Caco-2 (cell line): ENCODE measurements around the gene ARPC1B. TPM values are rescaled to one million over a fixed set of nuclear protein-coding genes. Genes with fewer than 3 reads are reported as not detected.

ENCODE experiments used
- BruUV-seq: library from RNA; stranded (reverse); fragments of 400-500 nt; replicated peaks from 2 replicates; lab custom pipeline; 2021; lab: Mats Ljungman, UMichigan
- CTCF ChIA-PET: fragments of 300-600 bp; sonication (Branson Sonifier 250); formaldehyde crosslinking; loops from one replicate; lab custom pipeline; 2022; ENCODE audit warnings: antibody characterized with exemption; lab: Charles Lee
- POLR2A ChIA-PET: fragments of 300-600 bp; sonication (Branson Sonifier 250); formaldehyde crosslinking; loops from one replicate; lab custom pipeline; 2022; ENCODE audit warnings: antibody characterized with exemption; lab: Charles Lee
- DNase-seq, 2 experiments: peaks; one replicate each; pipeline versions ENCODE4 v3.0.0 to v3.0.0-alpha.2; 2020 to 2022
- H3K27me3 ChIP-seq: replicated peaks from 2 replicates; pipeline ENCODE4 v1.6.0; 2011; ENCODE audit warnings: low read length; ENCODE audit not compliant: control insufficient read depth, insufficient read depth
- H3K36me3 ChIP-seq: 2 replicates; pipeline ENCODE4 v1.5.1; 2011; ENCODE audit warnings: low read length; ENCODE audit not compliant: control insufficient read depth, insufficient read depth
- H3K4me1 ChIP-seq: fragments of 250-450 bp; sonication (Bioruptor Pico); 2 replicates; pipeline ENCODE4 v1.5.1; 2020; ENCODE audit warnings: mild to moderate bottlenecking
- H3K4me3 ChIP-seq: 2 replicates; pipeline ENCODE4 v1.5.1; 2011; ENCODE audit warnings: low read depth, mild to moderate bottlenecking, control low read depth, low read length
- H3K9me3 ChIP-seq: fragments of 250-450 bp; sonication (Bioruptor Pico); 2 replicates; pipeline ENCODE4 v1.5.1; 2020; ENCODE audit warnings: mild to moderate bottlenecking, moderate library complexity
- H3K27ac Mint-ChIP-seq: one replicate; pipeline ENCODE4 v1.8.0; 2022; ENCODE audit warnings: mixed read lengths; ENCODE audit not compliant: unreplicated experiment
- H3K27me3 Mint-ChIP-seq: one replicate; pipeline ENCODE4 v1.8.0; 2022; ENCODE audit warnings: mixed read lengths; ENCODE audit not compliant: insufficient read depth, unreplicated experiment
- H3K36me3 Mint-ChIP-seq: one replicate; pipeline ENCODE4 v1.8.0; 2022; ENCODE audit warnings: mild to moderate bottlenecking, mixed read lengths; ENCODE audit not compliant: insufficient read depth, unreplicated experiment
- H3K4me1 Mint-ChIP-seq: one replicate; pipeline ENCODE4 v1.8.0; 2022; ENCODE audit warnings: low read depth, mixed read lengths; ENCODE audit not compliant: unreplicated experiment
- H3K4me3 Mint-ChIP-seq: one replicate; pipeline ENCODE4 v1.8.0; 2022; ENCODE audit warnings: mild to moderate bottlenecking, moderate library complexity, mixed read lengths; ENCODE audit not compliant: unreplicated experiment
- H3K9me3 Mint-ChIP-seq: one replicate; pipeline ENCODE4 v1.8.0; 2022; ENCODE audit warnings: mixed read lengths; ENCODE audit not compliant: unreplicated experiment
- intact Hi-C: fragments of 100-400 bp; cut with micrococcal nuclease; formaldehyde crosslinking; loops from one replicate; pipeline ENCODE4 v1.10.0; 2022; ENCODE audit not compliant: unreplicated experiment
- total RNA-seq: library from RNA; stranded (reverse); gene quantifications from 2 replicates; pipeline ENCODE4 v1.2.3, GENCODE V29; 2022
- TF ChIP-seq, protein P1 (sequence below), 2 experiments: fragments of 200-600 bp in 1 of 2; IDR thresholded peaks; 1 replicate in 1 of 2; 2 replicates in 1 of 2; pipeline versions ENCODE4 v1.5.1 to v1.8.0; 2011 to 2022; ENCODE audit warnings: antibody characterized with exemption in 1 of 2, control low read depth in 1 of 2, inconsistent platforms in 1 of 2, low read depth in 1 of 2, low read length in 1 of 2, mild to moderate bottlenecking in 1 of 2, moderate library complexity in 1 of 2; ENCODE audit not compliant: insufficient read depth in 1 of 2, severe bottlenecking in 1 of 2, unreplicated experiment in 1 of 2

ARPC1B gene
- total RNA-seq, 1 experiment from 2014 or later = 128 TPM

DNA sequence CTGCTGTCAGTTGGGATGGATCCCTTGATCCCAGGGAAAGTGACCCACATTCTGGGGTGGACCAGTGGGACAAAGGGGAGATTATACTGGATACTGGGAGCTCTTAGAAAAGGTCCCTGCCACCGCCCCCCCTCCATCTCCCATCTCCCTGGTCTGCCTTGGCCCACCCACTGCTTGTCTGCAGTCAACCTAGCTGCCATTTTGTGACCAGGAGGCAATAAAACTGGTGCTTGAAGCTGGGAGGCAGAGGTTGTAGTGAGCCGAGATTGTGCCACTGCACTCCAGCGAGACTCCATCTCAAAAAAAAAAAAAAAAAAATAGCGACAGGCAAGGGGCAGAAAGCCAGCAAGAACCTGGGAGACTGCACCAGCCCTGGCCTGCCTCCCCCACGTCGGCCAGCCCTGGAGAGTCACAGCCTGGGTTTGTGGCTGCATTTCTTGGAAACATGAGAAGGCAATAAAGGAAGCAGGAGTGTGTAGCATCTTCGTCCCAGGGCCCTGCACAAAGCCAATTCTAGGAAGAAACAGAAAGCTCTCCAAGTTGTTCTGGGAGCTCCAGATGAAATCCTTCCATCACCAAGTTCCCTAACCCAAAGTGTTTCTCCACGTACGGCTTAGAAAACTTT, 4.7 kb upstream of the ARPC1B start:
- ChIA-PET POLR2A (no interaction called here), CTCF (no interaction called here)
- Histone ChIP-seq H3K4me1 (peaks cover 40% of the 10 kb centered on the region), H3K36me3 (peaks cover 1% of the 10 kb centered on the region; the same call in 1 of the 2 replicates), H3K27me3 (no peaks in the 10 kb centered on the region), H3K9me3 (no peaks in the 10 kb centered on the region), H3K4me3 (no peak overlapping the region)
- Mint-ChIP-seq H3K36me3 (peaks cover 54% of the 10 kb centered on the region), H3K4me3 (no peak overlapping the region), H3K27ac (peak overlapping the region; percentile 85), H3K4me1 (peaks cover 22% of the 10 kb centered on the region), H3K9me3 (no peaks in the 10 kb centered on the region), H3K27me3 (no peaks in the 10 kb centered on the region)
- intact Hi-C loops = no loop called here
- BruUV-seq = no TSS peak
- TF ChIP-seq, protein P1, sequence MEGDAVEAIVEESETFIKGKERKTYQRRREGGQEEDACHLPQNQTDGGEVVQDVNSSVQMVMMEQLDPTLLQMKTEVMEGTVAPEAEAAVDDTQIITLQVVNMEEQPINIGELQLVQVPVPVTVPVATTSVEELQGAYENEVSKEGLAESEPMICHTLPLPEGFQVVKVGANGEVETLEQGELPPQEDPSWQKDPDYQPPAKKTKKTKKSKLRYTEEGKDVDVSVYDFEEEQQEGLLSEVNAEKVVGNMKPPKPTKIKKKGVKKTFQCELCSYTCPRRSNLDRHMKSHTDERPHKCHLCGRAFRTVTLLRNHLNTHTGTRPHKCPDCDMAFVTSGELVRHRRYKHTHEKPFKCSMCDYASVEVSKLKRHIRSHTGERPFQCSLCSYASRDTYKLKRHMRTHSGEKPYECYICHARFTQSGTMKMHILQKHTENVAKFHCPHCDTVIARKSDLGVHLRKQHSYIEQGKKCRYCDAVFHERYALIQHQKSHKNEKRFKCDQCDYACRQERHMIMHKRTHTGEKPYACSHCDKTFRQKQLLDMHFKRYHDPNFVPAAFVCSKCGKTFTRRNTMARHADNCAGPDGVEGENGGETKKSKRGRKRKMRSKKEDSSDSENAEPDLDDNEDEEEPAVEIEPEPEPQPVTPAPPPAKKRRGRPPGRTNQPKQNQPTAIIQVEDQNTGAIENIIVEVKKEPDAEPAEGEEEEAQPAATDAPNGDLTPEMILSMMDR (IDR thresholded peaks at IDR 0.05; ENCODE audit: insufficient read depth in 1 of 2, low read depth in 1 of 2, low read length in 1 of 2, severe bottlenecking in 1 of 2, unreplicated experiment in 1 of 2) = no peak
- no peak for DNase-seq

DNA sequence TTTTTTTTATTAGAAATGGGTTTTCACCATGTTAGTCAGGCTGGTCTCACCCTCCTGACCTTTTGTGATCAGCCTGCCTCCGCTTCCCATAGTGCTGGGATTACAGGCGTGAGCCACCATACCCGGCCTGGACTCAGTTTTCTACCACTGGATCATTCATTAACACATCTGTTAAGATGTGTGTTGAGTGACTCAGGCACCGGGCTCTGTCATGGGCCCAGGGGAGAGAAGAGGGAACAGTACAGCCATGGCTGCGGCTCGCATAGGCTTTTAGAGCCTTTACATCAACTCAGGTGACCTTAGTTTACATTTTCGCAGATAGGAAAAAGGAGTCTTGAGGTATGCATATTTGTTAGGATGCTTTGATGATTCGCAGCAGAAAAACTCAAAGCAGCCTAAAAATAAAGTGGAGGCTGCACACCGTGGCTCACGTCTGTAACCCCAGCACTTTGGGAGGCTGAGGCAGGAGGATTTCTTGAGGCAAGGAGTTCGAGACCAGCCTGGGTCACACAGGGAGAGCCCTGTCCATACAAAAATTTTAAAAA, 3.1 kb upstream of the ARPC1B start:
- ChIA-PET CTCF (no interaction called here), POLR2A (interaction anchor here (0.7 to 1.5 kb wide), 3 partner anchors 18 to 1160 kb away, joined by 3 to 17 read pairs (median 4); partner anchors contain the start of genes BHLHA15, BUD31 and PDAP1)
- Histone ChIP-seq H3K9me3 (no peaks in the 10 kb centered on the region), H3K4me1 (peaks cover 35% of the 10 kb centered on the region), H3K36me3 (no peaks in the 10 kb centered on the region; the same call in 1 of the 2 replicates), H3K27me3 (no peaks in the 10 kb centered on the region), H3K4me3 (no peak overlapping the region)
- TF ChIP-seq, protein P1 (IDR thresholded peaks at IDR 0.05; ENCODE audit: insufficient read depth in 1 of 2, low read depth in 1 of 2, low read length in 1 of 2, severe bottlenecking in 1 of 2, unreplicated experiment in 1 of 2) = no peak
- Mint-ChIP-seq H3K4me1 (peaks cover 22% of the 10 kb centered on the region), H3K36me3 (peaks cover 43% of the 10 kb centered on the region), H3K27ac (peak overlapping the region; percentile 95), H3K9me3 (no peaks in the 10 kb centered on the region), H3K27me3 (no peaks in the 10 kb centered on the region), H3K4me3 (peak overlapping the region; percentile 58)
- no TSS peak for BruUV-seq
- intact Hi-C loops = no loop called here
- DNase-seq = no peak

GRCh38 chr7:99372275-99373090, 2.0 kb upstream of the ARPC1B start:
- Histone ChIP-seq H3K9me3 (no peaks in the 10 kb centered on the region), H3K4me1 (peaks cover 35% of the 10 kb centered on the region), H3K27me3 (no peaks in the 10 kb centered on the region), H3K4me3 (peak overlapping the region; percentile 31), H3K36me3 (no peaks in the 10 kb centered on the region)
- Mint-ChIP-seq H3K9me3 (no peaks in the 10 kb centered on the region), H3K27ac (peak overlapping the region; percentile 95), H3K4me3 (peak overlapping the region; percentile 77), H3K4me1 (peaks cover 22% of the 10 kb centered on the region), H3K36me3 (peaks cover 43% of the 10 kb centered on the region), H3K27me3 (no peaks in the 10 kb centered on the region)
- TF ChIP-seq, protein P1 (IDR thresholded peaks at IDR 0.05; ENCODE audit: insufficient read depth in 1 of 2, low read depth in 1 of 2, low read length in 1 of 2, severe bottlenecking in 1 of 2, unreplicated experiment in 1 of 2) = no peak
- peak; percentile 86 to 92 for DNase-seq
- ChIA-PET CTCF (interaction anchor here (0.6 to 1.2 kb wide), 2 partner anchors 12 to 36 kb away, joined by 5 to 6 read pairs; partner anchors contain the start of genes BUD31 and PDAP1), POLR2A (interaction anchor here (0.5 to 1.5 kb wide), 6 partner anchors 10 to 1161 kb away, joined by 3 to 17 read pairs (median 4); partner anchors contain the start of genes ARPC1A, BHLHA15, BUD31 and PDAP1)
- intact Hi-C loops = loop anchor here (2.0 kb wide), 1 partner anchor 36 kb away; the partner anchor contains the start of genes BUD31 and PDAP1
- no TSS peak for BruUV-seq
